HFF-Myc (cell line): Measurements from ENCODE around the gene ZNFX1.
"Not testable (repeated sequence)": the region's sequence is repeated elsewhere in the genome, so short reads cannot be mapped to it uniquely, and the experiment has no call there.

ENCODE experiments used
- DNase-seq: peaks from one replicate; pipeline ENCODE4 v3.0.0-alpha.2; 2011; ENCODE audit warnings: low read depth; ENCODE audit errors: extremely low read depth
- H3K4me3 ChIP-seq: replicated peaks from 2 replicates; pipeline ENCODE4 v1.5.1; 2011; ENCODE audit warnings: low read depth, mild to moderate bottlenecking, control low read depth, low read length
- TF ChIP-seq, protein P1 (sequence below): IDR thresholded peaks from 2 replicates; pipeline ENCODE4 v1.5.1; 2012; ENCODE audit warnings: mild to moderate bottlenecking, low read depth, low read length, control low read depth; ENCODE audit errors: missing control alignments

The ZNFX1 gene

DNA sequence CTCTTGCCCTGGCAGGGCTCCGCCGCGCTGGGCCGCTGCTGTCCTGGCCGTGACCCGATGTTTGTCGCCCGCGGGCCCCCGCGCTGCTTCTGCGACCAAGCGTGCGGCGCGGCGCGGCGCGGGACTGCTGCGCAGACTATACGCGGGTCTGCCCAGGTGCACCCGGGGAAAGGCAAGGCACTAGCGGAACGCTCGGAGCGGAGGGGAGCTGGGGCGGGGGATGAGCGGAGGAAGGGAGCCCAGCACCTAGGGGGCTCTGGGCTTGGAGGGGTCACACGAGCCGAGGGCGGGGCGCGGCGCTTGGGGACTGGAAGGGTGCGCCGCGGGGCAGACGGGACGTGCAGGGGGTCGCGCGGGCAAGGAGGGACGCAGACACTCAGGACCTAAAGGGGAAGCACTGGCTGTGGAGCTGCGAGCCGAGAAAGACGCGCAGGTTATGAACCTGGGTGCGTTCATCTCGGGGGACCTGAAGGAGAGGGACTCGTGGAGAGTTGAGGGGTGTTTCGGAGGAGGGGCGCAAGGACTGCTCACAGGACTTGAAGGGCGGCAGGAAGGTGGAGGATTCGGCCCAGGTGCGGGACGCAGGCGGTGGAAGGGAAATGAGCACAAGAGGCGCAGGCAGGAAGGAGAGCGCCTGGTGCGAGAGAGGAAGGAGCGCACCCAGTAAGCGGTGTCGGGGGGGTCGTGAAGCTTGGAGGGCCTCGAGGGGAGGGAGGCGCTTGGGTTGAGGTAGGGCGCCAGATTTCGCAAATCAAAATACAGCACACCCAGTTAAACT lies 40.8 kb upstream of the ZNFX1 start:
- H3K4me3 ChIP-seq: no peak overlapping the region
- TF ChIP-seq, protein P1, sequence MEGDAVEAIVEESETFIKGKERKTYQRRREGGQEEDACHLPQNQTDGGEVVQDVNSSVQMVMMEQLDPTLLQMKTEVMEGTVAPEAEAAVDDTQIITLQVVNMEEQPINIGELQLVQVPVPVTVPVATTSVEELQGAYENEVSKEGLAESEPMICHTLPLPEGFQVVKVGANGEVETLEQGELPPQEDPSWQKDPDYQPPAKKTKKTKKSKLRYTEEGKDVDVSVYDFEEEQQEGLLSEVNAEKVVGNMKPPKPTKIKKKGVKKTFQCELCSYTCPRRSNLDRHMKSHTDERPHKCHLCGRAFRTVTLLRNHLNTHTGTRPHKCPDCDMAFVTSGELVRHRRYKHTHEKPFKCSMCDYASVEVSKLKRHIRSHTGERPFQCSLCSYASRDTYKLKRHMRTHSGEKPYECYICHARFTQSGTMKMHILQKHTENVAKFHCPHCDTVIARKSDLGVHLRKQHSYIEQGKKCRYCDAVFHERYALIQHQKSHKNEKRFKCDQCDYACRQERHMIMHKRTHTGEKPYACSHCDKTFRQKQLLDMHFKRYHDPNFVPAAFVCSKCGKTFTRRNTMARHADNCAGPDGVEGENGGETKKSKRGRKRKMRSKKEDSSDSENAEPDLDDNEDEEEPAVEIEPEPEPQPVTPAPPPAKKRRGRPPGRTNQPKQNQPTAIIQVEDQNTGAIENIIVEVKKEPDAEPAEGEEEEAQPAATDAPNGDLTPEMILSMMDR: no peak
- no peak for DNase-seq

DNA sequence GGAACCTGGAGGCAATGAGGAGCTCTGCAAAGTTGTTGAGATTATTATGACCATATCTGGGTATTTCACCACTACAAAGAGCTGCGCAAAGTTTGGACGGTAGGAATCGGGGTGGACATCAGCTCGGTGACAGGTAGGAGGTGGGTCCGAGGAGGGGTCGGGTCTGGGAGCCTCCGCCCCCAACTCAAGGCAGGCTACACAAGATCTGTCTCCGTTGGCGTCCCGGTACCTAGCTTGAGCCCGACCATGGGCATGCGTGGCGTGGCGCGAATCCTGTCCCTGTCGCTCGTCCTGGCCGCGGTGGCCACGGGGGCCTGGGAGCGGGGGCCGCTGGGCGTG lies 40.2 kb upstream of the ZNFX1 start:
- TF ChIP-seq, protein P1: no peak
- H3K4me3 ChIP-seq: no peak overlapping the region

DNA sequence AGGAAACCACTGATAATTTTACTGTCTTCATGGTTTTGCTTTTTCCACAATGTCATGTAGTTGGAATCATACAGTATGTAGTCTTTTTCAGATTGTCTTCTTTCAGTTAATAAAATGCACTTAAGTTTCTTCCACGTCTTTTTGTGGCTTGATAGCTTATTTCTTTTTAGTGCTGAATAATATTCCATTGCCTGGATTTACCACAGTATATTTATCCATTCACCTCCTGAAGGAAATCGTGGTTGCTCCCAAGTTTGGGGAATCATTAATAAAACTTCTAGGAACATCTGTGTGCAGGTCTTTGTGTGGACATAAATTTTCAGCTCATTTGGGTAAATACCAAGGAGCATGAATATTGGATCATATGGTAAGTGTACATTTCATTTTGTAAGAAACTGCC lies 38.8 kb upstream of the ZNFX1 start:
- TF ChIP-seq, protein P1: no peak
- H3K4me3 ChIP-seq: no peak overlapping the region
- DNase-seq: no peak

More for the DNA sequence above, 40.2 kb upstream of the ZNFX1 start:
- DNase-seq: no peak

DNA sequence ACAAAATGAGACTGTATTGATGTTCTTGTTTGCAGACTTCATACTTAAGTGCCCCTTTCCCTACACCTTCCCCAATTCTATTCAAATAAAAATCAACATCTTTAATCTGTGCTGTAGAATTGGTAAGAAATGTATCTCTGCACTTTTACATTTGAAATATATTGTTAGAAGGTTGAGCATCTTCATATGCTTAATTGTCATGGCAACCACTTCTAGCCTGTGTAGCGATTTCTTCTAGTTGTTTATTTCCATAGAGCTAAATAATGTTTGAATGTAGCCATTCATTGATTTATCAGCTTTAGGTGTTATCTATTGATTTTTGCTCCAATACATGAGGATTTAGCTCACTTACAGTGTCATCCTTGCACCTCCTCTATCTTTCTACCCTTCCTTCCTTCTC lies 37.7 kb upstream of the ZNFX1 start:
- TF ChIP-seq, protein P1: no peak
- no peak for DNase-seq
- no peak overlapping the region for H3K4me3 ChIP-seq

DNA sequence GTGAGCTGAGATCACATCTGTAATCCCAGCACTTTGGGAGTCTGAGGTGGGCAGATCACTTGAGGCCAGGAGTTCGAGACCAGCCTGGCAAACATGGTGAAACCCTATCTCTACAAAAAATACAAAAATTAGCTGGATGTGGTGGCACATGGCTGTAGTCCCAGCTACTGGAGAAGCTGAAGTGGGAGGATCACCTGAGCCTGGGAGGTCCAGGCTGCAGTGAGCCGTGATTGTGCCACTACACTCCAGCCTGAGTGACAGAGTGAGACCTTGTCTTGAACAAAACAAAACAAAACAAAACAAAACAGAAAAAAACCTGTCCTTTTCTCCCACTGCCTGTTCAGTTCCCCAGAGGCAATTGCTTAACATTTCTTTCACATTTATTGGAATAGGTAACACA lies 36.2 kb upstream of the ZNFX1 start:
- not testable (repeated sequence) for DNase-seq, H3K4me3 ChIP-seq

DNA sequence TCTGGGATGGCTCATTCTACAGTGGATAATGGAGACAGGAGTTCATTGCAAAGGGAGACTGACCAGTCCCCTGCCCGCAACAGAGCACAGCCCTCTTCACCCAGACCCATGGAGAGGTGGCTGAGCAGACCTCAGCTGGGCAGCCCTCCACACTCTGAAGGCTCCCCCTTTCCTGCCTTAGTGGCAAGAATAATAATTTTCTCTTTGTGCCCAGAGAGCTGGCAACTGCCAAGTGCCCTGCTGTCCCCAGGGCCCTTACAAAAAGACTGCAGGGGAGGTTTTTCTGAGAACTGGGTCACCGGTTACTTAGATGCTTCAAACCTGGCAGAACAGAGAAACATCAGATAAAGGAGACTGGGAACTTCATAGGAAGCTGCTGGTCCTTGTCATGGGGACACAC lies 35.4 kb upstream of the ZNFX1 start:
- DNase-seq: no peak
- TF ChIP-seq, protein P1: no peak
- H3K4me3 ChIP-seq: no peak overlapping the region

DNA sequence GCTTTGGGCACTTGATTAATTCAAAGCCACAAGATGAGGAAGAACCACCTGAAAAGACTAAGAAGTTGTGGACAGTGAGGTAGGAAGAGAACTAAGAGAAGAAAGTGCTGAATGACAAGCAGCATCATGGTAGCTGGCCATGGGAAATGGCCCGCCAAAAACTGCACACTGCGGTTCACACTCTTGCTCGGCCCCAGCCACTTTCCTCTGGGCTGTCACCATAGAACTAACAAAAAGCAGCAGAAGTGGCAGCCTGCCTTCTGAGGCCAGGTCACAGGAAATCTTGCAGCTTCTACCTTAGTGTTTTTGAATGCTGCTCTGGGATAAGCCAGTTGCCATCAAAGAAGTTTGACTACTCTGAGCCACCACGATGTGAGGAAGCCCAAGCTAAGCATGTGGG lies 34.8 kb upstream of the ZNFX1 start:
- no peak overlapping the region for H3K4me3 ChIP-seq
- no peak for DNase-seq
- TF ChIP-seq, protein P1: no peak
